Measurements from ENCODE around the gene FOXQ1.

DNA sequence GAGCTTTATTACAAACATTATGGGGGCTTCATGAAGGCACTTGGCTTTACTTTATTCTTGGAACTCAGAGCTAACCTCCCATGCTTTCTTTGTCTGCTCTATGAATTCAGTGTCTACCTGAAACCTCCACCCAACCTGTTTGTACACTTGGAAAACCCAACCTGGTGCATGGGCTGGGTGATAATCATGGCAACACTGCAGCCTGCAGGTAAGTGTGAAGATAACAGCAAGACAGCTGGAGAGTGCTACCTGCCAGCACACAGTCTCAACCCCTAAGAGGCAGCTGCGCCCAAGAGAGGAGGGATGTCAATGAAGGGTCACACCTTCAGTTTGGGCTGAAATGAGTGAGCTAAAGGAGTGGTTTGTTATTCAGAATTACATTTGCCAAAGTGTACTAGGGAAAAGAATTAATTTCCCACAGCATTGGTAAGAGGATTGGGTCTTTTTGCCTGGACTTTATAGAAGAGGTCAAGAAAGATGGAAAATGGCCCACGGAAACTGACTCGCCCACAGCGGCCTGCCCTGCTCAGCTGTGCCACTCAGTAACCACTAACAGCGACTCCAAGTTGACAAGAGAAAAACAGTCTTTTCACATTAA lies 24.4 kb downstream of the FOXQ1 start:
- TF ChIP-seq, protein P1, sequence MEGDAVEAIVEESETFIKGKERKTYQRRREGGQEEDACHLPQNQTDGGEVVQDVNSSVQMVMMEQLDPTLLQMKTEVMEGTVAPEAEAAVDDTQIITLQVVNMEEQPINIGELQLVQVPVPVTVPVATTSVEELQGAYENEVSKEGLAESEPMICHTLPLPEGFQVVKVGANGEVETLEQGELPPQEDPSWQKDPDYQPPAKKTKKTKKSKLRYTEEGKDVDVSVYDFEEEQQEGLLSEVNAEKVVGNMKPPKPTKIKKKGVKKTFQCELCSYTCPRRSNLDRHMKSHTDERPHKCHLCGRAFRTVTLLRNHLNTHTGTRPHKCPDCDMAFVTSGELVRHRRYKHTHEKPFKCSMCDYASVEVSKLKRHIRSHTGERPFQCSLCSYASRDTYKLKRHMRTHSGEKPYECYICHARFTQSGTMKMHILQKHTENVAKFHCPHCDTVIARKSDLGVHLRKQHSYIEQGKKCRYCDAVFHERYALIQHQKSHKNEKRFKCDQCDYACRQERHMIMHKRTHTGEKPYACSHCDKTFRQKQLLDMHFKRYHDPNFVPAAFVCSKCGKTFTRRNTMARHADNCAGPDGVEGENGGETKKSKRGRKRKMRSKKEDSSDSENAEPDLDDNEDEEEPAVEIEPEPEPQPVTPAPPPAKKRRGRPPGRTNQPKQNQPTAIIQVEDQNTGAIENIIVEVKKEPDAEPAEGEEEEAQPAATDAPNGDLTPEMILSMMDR (IDR thresholded peaks at IDR 0.05 in 2 of 3, conservative IDR thresholded peaks at IDR 0.05 in 1 of 3; ENCODE audit: control insufficient read depth in 2 of 3, extremely low read depth in 1 of 3, insufficient read depth in 1 of 3, low read depth in 3 of 3, low read length in 3 of 3): peak; percentile 7 to 23 (median 12); a peak in 1 of 6 replicates
- TF ChIP-seq, protein P2, sequence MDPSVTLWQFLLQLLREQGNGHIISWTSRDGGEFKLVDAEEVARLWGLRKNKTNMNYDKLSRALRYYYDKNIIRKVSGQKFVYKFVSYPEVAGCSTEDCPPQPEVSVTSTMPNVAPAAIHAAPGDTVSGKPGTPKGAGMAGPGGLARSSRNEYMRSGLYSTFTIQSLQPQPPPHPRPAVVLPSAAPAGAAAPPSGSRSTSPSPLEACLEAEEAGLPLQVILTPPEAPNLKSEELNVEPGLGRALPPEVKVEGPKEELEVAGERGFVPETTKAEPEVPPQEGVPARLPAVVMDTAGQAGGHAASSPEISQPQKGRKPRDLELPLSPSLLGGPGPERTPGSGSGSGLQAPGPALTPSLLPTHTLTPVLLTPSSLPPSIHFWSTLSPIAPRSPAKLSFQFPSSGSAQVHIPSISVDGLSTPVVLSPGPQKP (IDR thresholded peaks at IDR 0.05; ENCODE audit: low read depth, low read length): no peak
- TF ChIP-seq CHD2 (IDR thresholded peaks at IDR 0.05; ENCODE audit: borderline replicate concordance, low read depth, low read length) (no peak), ZNF274 (IDR thresholded peaks at IDR 0.05; ENCODE audit: insufficient read depth, insufficient read length) (no peak), EGR1 (IDR thresholded peaks at IDR 0.05; ENCODE audit: borderline replicate concordance in 1 of 2, low read depth in 2 of 2, low read length in 2 of 2) (no peak), BRCA1 (IDR thresholded peaks at IDR 0.05; ENCODE audit: low read depth, low read length) (no peak), EZH2 (IDR thresholded peaks at IDR 0.05; ENCODE audit: borderline replicate concordance, control insufficient read depth, low read depth, low read length) (no peak), SUZ12 (IDR thresholded peaks at IDR 0.05; ENCODE audit: unreplicated experiment) (no peak), MYB (IDR thresholded peaks at IDR 0.05; ENCODE audit: borderline replicate concordance, low read depth, low read length) (no peak)
- TF ChIP-seq, protein P3, sequence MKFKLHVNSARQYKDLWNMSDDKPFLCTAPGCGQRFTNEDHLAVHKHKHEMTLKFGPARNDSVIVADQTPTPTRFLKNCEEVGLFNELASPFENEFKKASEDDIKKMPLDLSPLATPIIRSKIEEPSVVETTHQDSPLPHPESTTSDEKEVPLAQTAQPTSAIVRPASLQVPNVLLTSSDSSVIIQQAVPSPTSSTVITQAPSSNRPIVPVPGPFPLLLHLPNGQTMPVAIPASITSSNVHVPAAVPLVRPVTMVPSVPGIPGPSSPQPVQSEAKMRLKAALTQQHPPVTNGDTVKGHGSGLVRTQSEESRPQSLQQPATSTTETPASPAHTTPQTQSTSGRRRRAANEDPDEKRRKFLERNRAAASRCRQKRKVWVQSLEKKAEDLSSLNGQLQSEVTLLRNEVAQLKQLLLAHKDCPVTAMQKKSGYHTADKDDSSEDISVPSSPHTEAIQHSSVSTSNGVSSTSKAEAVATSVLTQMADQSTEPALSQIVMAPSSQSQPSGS (IDR thresholded peaks at IDR 0.05; ENCODE audit: low read length): no peak
- TF ChIP-seq, protein P4, sequence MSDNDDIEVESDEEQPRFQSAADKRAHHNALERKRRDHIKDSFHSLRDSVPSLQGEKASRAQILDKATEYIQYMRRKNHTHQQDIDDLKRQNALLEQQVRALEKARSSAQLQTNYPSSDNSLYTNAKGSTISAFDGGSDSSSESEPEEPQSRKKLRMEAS (IDR thresholded peaks at IDR 0.05; ENCODE audit: low read depth, low read length): no peak
